Activated T-helper 1 cell treated with Interleukin-2 at 50 U/mL for 16 hours (primary cell): ENCODE results near the gene CCDC74B.
"Not testable (repeated sequence)": the region's sequence is repeated elsewhere in the genome, so short reads cannot be mapped to it uniquely, and the experiment has no call there.

Experiments used
- DNase-seq: peaks from one replicate; pipeline ENCODE4 v3.0.0-alpha.2; 2020; ENCODE audit warnings: low read depth

The CCDC74B gene

GRCh38 chr2:130150181-130151144, 5.6 kb upstream of the CCDC74B start:
- no peak for DNase-seq

DNA sequence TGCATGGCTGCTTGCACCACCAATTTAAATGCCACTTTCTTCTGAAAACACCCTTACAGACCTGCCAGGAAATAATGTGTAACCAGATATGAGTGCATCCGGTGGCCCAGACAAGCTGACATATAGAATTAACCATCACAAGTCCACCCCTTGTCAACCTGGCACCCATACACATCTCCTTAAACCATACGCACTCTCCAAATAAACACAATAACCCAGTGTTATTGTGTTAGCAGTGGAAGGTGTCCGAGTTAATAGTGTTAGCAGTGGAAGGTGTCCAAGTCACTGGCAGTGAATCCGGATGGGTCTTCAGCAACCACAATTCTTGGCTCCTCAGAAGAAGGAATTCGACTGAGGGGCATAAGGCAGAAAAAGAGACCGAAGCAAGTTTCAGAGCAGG, 3.6 kb upstream of the CCDC74B start:
- not testable (repeated sequence) for DNase-seq

- DNase-seq, result not testable (repeated sequence)
Measured at GRCh38 chr2:130143266-130144039, 1.5 kb downstream of the CCDC74B start.

GRCh38 chr2:130142396-130143265, 2.3 kb downstream of the CCDC74B start:
- DNase-seq, result not testable (repeated sequence)

DNA sequence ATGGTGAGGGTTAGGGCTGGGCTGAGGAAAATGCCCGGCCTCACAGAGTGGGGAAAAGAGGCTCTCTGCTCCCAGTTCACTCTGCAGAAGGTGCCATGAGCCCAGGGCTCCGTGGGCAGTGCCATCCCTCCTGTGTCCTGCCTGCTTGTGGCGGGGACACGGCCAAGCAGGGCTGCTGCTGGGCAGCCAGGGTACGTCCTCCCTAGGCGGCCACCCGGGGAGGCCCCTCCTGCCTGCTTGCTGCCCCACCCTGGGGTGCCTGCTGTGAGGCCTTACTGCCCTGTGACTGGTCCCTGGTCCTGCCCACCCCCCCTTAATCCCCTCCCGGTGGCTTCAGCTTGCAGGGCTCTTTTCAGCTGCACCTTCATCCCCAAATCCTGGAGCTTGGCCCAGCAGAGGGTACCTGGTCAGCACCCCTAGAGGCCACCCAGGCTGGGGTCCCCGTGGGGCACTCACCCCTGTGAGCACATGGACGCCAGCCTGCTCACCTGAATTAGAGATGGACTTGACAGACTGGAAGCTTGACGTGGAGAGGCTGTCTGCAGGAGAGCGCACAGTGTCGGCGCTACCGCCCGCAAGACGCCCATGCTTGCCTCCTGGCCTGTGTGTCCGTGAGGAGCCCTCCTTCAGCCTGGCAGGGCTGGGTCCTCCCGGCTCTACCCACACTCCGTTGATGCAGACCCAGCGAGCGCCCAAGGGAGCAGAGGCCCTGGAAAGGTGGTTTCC, 3.1 kb downstream of the CCDC74B start:
- DNase-seq, result not testable (repeated sequence)

DNA sequence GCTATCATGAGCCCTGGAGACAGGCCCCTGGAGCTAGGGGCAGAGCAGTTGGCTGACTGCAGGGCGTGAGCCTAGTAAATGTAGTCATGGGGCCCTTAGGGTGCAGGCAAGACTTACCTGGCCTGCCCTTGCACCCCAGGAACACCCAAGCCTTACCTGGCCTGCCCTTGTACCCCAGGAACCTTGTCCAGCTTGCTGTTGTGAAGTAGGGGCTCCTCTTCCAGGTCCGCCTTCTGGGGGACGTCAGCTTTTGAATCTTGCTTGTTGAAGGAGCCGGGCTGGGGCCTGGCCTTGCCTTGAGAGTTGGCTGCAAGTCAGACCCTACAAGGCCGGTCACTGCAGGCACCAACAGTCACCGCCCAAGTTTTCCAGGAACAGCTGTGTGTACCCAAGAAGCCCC, 3.9 kb downstream of the CCDC74B start:
- not testable (repeated sequence) for DNase-seq

GRCh38 chr2:130140516-130140915, 4.4 kb downstream of the CCDC74B start:
- DNase-seq, result not testable (repeated sequence)

- DNase-seq, result not testable (repeated sequence)
Measured at GRCh38 chr2:130139331-130140280, 5.3 kb downstream of the CCDC74B start.

- not testable (repeated sequence) for DNase-seq
Measured at GRCh38 chr2:130138841-130139251, 6.1 kb downstream of the CCDC74B start.

DNA sequence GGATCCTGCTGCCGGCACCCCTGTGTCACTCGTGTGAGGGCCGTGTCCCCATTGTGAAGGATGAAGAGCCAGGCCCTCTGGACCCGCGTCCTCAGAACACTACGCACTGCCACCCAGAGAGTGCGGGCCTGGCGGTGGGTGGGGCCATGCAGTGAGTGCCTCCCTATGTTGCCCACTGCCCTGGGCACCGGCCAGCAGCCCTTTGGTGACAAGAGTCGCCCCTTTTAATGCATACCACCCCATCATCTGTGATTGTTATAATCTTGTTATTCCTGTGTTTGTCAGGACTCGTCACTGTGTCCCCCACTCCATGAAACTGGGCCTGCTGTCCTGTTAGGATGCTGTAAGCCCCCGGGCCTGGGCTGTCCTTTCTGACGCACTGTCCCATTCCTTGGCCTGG, 6.6 kb downstream of the CCDC74B start:
- DNase-seq, result not testable (repeated sequence)

DNA sequence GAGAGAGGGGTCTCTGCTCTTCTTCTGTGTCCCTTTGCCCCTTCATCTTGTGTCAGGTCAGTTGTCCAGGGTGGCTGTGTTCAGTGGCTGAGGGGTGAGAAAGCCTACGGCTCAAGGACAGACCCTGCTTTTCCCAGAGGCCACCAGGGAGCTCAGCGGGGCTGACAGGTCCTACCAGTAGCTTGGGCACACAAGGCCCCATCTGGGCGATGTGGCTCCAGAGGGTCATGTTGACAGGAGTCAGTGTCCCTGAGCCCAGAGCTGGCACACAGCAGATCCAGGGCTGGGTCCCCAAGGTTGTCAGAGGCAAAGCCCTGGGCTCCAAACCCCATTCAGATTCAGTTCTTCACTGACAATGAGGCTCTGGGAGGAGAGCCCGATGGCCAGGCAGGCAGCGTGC, 7.8 kb downstream of the CCDC74B start:
- DNase-seq, result not testable (repeated sequence)

- DNase-seq, result not testable (repeated sequence)
Measured at GRCh38 chr2:130136546-130136945, 8.4 kb downstream of the CCDC74B start.

GRCh38 chr2:130135692-130136541, 9.0 kb downstream of the CCDC74B start:
- DNase-seq, result no peak

DNA sequence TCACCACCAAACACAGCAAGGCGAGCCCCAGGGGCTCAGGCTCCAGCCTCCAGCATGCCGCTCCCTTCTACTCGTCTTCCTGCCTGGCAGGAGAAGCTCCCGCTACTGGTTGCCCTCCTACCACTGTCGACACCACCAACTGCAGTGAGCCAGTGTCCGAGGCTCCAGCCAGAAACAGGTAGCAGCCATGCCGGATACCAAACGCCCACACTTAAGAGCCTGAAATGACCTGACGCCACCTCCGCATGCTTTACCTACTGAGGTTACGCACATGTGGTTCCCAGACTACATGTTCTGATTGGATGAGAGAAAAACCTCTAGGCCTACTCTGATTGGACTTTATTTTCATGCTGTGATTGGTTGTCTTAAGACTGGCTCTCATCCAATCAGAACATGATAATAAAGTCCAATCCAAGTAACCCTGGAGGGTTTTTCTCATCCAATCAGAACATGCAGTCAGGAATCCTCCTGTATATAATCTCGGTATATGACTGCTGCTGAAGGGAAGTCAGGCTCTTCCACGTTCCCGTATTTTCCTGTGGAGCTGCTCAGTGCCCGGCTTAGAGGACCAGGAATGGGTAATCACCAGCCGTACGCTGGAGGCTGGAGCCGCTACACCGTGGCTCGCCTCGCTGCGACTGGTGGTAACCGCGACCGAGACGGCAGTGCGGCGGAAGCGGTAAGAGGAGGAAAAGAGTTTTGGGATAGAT, 15.6 kb downstream of the CCDC74B start, which contains the start of gene POTEF:
TSS of gene POTEF (minus strand) at position 103 of the 710 bp plus-strand sequence. CDS start 8,707 bp downstream, outside the sequence.
- DNase-seq, result not testable (repeated sequence)

- DNase-seq, result not testable (repeated sequence)
Measured at GRCh38 chr2:130128464-130128863, 16.4 kb downstream of the CCDC74B start.

- not testable (repeated sequence) for DNase-seq
Measured at GRCh38 chr2:130127726-130128125, 17.2 kb downstream of the CCDC74B start.

- not testable (repeated sequence) for DNase-seq
Measured at GRCh38 chr2:130120924-130121323, 24.0 kb downstream of the CCDC74B start.
